ENCODE measurements around the gene TRPC4AP.
"Not testable (repeated sequence)": the region's sequence is repeated elsewhere in the genome, so short reads cannot be mapped to it uniquely, and the experiment has no call there.

TRPC4AP gene, protein sequence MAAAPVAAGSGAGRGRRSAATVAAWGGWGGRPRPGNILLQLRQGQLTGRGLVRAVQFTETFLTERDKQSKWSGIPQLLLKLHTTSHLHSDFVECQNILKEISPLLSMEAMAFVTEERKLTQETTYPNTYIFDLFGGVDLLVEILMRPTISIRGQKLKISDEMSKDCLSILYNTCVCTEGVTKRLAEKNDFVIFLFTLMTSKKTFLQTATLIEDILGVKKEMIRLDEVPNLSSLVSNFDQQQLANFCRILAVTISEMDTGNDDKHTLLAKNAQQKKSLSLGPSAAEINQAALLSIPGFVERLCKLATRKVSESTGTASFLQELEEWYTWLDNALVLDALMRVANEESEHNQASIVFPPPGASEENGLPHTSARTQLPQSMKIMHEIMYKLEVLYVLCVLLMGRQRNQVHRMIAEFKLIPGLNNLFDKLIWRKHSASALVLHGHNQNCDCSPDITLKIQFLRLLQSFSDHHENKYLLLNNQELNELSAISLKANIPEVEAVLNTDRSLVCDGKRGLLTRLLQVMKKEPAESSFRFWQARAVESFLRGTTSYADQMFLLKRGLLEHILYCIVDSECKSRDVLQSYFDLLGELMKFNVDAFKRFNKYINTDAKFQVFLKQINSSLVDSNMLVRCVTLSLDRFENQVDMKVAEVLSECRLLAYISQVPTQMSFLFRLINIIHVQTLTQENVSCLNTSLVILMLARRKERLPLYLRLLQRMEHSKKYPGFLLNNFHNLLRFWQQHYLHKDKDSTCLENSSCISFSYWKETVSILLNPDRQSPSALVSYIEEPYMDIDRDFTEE

DNA sequence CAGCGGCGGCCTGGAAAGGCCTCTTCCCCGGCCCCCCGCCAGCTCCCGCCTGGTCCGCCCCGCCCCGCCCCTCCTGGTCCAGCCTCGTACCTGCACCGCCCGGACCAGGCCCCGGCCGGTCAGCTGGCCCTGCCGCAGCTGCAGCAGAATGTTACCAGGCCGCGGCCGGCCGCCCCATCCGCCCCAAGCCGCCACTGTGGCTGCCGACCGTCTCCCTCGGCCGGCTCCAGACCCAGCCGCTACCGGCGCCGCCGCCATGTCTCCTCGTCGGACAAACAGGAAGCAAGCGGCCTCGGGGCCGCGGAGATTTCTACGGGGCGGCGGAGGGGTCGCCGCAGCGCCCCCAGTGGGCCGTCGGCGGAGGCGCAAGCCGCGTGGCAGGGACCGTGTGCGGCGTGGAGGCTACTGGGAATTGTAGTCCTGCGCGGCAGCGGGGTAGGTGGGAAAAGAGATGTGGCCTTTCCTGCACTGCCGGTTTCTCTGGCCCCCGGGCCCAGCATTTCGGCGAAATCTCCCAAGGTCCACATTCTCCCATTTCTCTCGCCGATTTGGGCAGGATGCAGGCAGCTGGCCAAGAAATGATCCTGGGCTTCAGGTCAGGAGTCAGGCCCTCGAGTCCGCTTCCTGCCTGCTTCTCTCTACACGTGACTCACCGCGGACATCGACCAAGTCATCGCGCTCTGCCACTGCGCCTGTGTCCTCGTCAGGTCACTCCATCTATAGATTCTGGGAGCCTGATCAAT is at the start of gene TRPC4AP:
TRPC4AP (minus strand) TSS at position 284 of the 743 bp plus-strand sequence; CDS start at position 258, 26 bp downstream.
- DNase-seq (ENCODE audit: extremely low read depth in 1 of 2, low read depth in 1 of 2) = peak; percentile 64 to 81

DNA sequence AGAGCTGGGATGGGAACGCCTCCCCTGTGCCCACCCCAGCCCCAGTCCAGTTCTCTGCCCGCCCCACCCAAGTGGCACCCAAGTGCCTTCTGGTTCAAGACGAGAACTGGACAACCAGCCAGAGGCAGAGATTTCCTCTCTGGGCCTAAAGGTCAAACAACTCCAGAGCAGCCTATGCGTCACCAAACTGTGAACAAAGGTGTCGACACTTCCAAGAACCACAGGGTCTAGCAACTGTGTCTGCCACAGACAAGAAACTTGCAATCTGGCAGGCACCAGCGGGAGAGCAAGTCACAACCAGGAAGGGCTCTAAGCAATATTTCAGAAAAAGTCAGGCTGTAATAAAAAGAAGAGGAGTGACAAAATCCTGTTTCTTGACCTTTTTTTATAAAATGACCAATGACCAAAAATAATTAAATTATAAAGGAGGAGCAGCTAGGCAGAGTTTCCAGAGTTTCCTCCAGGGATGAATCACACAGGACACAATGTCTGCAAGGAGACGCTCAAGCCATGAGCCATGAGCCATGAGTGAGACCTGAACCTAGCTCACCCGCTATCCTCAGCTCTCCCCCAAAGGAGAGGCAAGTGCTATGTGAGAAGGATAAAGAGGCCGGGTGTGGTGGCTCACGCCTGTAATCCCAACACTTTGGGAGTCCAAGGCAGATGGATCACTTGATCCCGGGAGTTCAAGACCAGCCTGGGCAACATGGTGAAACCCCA is 43.4 kb upstream of the TRPC4AP start:
- no peak for DNase-seq (ENCODE audit: extremely low read depth in 1 of 2, low read depth in 1 of 2)

DNA sequence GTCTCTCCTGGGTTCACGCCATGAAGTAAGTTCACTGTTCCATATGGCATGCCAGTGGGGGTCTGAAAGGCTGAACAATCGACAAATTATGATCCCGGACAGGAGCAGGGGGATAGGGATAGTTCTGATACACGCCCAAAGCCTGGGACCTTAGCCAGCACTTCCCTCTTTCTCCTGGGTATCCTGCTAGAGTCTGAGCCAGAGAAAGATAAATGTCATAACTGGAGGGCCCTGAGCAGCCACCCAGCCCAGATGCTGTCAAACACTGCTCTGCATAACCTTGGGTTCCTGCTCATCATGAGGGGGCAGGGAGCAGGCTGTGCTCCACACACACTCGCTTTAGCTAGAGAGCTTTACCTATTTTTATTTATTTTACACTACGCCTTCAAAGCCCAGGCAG is 42.3 kb upstream of the TRPC4AP start:
- no peak for DNase-seq (ENCODE audit: extremely low read depth in 1 of 2, low read depth in 1 of 2)

DNA sequence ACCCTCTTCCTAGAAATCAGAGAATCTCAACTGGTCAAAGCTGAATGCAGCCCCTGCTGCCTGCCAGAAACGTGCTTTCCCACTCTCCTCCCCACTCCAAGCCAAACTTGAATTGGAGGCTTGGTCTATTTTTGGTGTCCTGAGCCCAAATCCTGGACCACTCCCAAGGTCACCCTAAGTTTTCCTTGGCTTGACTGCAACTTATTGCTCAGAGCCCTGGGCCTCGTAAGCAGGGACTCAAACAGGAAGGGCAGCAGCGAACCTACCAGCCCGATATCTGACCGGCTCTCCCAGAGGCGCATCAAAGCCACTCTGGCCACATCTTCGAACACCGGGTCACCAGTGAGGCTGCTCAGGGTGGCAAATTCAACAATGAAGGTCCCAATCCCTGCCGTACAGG is 41.9 kb upstream of the TRPC4AP start:
- DNase-seq (ENCODE audit: extremely low read depth in 1 of 2, low read depth in 1 of 2) = no peak

DNA sequence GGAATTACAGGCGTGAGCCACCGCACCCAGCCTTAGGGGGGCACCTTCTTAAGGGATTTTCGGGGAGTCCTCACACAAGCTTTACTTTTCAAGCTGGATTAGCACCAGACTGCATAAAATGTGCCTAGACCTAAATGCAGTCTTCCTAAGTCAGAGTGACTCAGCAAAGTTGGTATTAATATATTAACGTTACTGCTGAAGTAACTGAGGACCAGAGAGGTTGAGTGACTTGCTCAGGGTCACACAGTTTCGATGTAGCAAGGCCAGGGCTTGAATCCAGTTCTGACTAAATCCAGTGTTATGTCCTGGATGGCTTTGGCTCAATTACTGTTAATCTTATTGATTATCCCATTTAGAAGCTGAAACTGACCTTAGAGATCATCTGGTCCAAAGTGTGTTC is 41.1 kb upstream of the TRPC4AP start:
- no peak for DNase-seq (ENCODE audit: extremely low read depth in 1 of 2, low read depth in 1 of 2)

DNA sequence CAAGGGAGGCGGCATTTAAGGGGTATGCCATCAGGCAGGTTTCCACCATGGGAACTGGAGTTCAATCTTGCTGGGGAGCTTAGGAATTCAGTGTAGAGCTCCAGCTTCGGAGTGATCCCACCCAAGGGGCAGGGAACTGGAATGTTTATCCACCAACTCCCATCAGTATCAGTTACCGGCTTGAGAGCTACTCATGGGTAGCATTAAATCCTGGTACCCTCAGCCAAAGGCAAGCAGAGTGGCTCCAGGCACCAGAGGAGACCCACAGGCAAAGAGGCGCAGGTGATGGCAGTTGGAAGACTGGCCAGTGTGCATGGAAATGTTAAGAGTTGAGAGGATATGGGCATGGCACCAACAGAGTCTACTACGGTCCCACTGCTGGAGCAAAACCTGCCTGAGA is 40.4 kb upstream of the TRPC4AP start:
- no peak for DNase-seq (ENCODE audit: extremely low read depth in 1 of 2, low read depth in 1 of 2)

DNA sequence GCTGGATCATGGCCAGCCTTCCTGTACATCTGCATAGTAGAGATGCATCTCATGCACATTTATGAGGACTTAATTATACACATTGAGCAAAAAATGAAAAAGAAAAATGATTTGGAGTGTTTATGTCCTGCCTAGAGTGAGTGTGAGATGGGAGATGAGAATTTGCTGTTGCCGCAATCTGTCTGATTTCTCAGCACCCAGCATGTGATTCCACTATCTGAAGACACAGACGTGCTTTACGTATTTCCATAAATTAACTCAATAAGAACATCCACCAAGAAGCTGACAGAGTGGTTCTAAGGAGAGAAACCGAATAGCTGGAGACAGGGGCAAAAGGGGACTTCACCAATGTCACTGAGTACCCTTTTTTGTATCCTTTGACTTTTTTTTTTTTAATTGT is 39.3 kb upstream of the TRPC4AP start:
- no peak for DNase-seq (ENCODE audit: extremely low read depth in 1 of 2, low read depth in 1 of 2)

DNA sequence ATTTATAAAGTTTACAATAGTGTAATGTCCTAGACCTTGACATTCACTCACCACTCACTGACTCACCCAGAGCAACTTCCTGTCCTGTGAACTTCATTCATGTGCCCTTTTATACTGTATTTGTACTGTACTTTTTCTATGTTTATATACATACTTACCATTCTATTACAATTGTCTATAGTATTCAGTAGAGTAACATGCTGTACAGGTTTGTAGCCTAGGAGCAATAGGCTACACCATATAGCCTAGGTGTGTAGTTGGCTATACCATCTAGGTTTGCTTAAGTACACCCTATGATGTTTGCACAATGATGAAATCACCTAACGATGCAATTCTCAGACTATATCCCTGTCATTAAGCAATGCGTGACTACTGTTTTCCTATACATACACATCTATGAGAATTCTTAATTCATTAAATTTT is 37.1 kb upstream of the TRPC4AP start:
- DNase-seq (ENCODE audit: extremely low read depth in 1 of 2, low read depth in 1 of 2) = no peak

DNA sequence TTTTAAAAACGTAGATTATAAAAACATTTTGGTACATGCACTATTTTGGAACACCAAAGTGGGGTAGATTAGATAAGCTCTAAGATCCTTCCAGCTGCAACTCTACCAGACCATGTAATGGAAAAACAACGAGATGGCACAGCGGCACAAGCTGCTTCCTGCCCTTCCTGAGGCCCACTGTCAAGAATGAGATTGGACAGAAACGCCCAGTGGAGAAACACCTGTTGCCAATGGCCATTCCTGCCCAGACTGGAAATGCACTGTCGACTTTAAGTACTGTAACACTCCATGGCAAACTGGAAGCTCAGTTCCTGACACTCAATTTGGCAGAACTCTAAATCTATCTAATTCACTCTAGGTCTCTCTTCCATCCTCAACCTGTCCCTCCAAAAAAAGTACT is 33.1 kb upstream of the TRPC4AP start:
- no peak for DNase-seq (ENCODE audit: extremely low read depth in 1 of 2, low read depth in 1 of 2)

DNA sequence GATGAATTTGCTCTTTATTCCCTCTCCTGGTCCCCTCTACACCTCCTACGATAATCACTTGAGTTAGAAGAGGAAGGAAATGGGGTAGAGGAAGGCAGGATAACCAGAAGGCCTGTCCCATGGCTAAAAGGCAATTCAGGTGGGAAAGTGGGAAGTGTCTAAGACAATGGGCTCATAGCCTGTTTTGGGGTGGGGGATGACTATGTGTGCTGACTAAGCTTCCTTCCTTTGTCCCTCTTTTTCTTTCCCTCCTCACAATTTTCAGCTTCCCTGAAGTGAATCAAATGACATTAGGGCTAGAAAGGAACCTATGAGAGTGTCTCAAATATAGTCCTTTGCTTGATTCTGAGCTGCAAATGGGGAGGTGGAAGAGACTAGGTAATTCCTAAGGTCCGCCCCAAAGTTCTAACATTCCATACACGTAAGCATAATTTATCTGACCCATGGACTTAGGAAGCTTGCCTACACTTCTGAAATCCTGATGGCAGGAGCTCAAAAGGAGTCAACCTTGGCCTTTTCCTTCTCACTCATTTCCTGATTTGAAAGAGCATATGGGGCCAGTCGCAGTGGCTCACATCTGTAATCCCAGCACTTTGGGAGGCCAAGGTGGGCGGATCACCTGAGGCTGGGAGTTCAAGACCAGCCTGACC is 30.3 kb upstream of the TRPC4AP start:
- DNase-seq (ENCODE audit: extremely low read depth in 1 of 2, low read depth in 1 of 2) = no peak

DNA sequence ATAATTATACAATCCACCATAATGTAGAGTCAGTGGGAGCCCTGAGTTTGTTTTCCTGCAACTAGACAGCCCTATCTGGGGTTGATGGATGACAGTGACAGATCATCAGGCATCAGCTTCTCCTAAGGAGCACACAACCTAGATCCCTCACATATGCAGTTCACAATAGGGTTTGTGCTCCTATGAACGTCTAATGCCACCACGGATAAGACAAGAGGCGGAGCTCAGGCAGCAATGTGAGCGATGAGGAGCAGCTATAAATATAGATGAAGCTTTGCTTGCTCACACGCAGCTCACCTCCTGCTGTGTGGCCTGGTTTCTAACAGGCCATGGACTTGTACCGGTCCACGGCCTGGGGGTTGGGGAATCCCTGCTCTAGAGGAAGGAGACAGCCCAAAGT is 28.6 kb upstream of the TRPC4AP start:
- no peak for DNase-seq (ENCODE audit: extremely low read depth in 1 of 2, low read depth in 1 of 2)

DNA sequence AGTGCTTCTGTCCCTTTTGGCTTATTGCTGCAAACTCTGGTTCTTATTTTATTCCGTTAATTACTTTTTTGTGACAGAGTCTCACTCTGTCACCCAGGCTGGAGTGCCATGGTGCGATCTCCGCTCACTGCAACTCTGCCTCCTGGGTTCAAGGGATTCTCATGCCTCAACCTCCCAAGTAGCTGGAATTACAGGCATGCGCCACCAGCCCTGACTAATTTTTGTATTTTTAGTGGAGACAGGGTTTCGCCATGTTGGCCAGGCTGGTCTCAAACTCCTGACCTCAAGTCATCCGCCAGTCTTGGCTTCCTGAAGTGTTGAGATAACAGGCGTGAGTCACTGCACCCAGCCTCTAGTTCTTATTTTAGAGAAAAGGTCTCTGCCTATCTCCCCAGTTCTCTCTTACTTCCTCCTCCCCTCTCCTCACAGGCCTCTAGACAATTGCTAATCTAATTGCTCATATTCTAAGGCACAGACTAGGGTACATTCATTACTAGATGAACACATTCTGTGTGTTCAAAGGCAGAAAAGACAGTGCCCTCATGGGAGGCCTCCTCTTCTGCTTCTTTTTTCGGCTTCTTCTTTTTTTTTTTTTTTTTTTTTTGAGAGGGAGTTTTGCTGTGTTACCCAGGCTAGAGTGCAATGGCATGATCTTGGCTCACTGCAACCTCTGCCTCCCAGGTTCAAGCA is 27.6 kb upstream of the TRPC4AP start:
- no peak for DNase-seq (ENCODE audit: extremely low read depth in 1 of 2, low read depth in 1 of 2)

DNA sequence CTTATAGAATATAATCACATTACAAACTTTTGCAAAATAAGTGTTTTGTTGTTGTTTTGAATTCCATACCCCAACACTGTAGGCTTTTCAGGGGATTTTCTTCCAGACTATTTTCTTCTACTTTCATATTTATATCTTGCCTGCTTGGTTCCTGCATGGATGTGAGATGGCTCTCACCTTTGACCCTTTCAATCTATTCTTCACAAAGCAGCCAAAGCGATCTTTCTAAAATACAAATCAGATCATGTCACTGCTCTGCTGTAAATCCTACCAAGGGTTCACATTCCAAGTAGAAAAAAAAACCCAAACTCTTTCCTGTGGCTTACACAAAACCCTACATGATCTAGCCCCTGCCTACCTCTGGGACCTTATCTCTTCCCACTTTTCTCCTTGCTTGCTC is 25.0 kb upstream of the TRPC4AP start:
- DNase-seq (ENCODE audit: extremely low read depth in 1 of 2, low read depth in 1 of 2) = no peak

DNA sequence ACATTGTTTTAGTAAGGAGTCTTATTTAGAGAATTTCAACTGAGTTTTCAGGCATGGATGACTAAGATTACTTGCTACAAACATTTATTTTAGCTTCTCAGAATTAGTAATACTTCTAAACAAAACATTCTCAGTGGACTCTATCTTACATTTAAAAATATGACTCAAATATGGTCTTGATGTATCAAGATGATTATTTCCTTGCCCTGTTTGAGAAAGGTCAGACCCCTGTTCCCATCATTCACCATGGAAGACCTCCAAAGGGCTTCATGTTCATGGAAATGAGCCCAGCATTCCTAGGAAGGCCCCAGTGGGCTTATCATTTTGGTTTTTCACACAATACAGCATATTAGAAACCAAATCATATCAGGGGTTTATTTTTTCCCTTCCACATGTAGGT is 24.6 kb upstream of the TRPC4AP start:
- no peak for DNase-seq (ENCODE audit: extremely low read depth in 1 of 2, low read depth in 1 of 2)

DNA sequence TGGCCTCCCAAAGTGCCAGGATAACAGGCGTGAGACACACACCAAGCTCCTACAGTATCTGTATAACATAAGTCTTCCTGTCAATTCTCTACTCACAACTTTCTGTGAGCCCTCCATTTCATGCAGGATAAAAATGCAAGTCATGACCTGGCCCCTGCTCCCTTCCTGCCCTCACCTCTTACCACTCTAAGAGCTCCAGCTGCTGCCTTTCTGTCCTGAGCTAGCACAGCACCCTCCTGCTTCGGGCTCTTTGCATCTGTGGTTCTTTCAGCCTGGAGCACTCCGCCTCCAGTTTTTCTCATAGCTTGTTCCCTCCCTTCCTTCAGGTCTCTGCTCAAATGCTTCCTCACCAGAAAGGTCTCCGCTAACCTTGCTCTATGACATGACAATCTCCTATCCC is 23.7 kb upstream of the TRPC4AP start:
- DNase-seq (ENCODE audit: extremely low read depth in 1 of 2, low read depth in 1 of 2) = no peak

DNA sequence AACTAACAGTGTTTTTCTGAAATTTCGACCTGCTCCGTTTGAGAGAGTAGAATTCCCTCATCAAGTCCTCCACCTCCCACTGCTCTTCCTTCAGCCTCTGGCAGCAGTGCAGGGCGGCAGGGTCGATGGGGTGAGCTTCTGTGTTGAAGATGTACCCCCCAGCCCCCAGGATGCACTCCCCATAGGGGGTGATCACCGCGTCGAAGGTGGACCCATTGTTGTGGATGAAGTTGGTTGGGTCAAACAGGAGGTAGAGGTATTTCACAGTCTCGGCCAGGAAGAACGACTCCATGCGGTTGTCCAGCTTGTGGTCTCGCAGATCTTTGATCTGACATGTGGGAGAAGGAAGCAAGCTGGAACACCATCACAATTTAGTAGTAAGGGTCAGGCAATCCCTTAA is 23.0 kb upstream of the TRPC4AP start:
- no peak for DNase-seq (ENCODE audit: extremely low read depth in 1 of 2, low read depth in 1 of 2)

DNA sequence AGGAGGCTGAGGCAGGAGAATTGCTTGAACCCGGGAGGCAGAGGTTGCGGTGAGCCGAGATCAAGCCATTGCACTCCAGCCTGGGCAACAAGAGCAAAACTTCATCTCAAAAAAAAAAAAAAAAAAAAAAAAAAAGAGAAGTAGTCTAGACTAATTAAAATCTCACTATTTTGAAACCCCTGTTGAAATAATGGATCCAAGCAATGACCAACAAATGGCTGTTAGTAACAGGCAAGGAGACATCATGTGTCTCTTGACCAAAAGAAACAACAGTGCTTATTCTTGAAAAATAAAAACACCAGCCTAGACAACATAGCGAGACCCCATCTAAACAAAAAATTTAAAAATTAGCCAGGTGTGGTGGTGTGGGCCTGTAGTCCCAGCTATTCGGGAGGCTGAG is 19.7 kb upstream of the TRPC4AP start:
- DNase-seq (ENCODE audit: extremely low read depth in 1 of 2, low read depth in 1 of 2) = not testable (repeated sequence)

DNA sequence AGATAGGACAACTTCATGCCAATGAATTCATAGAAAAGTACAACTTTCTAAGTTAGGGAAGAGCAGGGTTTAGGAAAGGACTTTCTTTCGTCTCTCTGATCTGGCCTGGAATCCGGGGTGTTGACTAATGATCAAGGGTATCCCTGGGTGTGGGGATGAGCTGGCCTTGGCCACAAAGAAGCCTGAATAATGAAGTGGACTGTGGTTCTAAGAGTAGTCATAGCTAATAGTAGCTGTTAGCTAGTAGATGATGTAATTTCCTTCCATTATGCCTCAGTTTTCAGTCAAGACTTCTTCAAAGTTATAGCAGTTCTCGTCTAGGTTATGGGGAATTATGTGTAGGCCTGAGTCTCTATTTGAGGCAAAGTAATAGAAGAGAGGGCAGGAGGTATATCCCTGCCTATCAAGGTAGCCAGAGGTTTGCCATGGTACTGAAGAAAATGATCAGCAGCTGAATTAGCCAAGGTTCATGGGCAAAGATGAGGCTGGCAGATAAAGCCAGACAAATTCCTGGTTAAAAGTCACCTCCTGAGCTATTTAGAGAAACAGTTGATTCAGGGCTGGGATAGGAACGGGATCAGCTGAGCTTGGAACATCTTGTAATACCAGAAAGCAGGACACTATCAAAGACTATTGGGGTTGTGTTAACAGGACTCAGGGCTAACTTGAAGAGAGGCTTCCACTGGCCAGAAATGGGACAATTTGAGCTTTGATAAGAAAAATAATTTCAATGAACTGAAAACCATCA is 18.7 kb upstream of the TRPC4AP start:
- DNase-seq (ENCODE audit: extremely low read depth in 1 of 2, low read depth in 1 of 2) = no peak

DNA sequence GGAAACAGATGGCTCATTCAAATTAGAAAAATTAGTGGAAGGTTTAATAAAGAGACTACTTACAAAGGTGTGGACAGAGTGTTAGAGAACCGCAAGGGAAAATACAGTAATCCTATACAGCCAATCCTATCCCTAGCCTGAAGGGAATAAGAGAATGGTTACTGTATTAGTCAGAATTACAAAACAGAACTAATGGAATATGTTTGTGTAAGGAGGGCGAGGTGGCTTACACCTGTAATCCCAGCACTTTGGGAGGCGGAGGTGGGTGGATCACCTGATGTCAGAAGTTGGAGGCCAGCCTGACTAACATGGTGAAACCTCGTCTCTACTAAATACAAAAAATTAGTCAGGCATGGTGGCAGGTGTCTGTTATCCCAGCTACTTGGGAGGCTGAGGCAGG is 16.3 kb upstream of the TRPC4AP start:
- no peak for DNase-seq (ENCODE audit: extremely low read depth in 1 of 2, low read depth in 1 of 2)
